Measurements from ENCODE around the gene STIM1.

The STIM1 gene

DNA sequence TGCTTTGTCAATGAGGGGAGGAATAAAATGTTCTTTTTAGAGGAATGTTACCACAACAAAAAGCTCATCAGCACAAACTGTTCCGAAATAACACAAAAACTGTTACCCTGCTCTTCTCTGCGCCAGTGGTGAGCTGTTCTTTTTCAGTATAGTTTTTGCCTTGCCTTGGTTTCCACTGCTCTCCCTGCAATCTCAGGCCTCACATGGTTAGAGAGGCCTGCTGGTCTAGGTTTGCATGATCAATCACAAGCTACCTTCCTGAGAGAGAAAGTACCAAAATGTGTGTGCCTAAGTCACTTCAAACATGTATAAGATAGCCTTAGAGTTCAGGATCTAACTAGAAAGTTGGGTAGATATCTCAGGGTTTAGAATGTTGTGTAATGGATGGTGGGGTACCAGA, 114.6 kb downstream of the STIM1 start:
- H3K27ac Mint-ChIP-seq, result peak overlapping the region; percentile 99 to 100
- ATAC-seq, result peak; percentile 79
- H3K9me3 Mint-ChIP-seq, result no peaks in the 10 kb centered on the region
- H3K27me3 Mint-ChIP-seq, result no peaks in the 10 kb centered on the region
- H3K4me1 Mint-ChIP-seq, result peaks cover 88% of the 10 kb centered on the region
- peak overlapping the region; percentile 63 to 74 for H3K4me3 Mint-ChIP-seq
- DNase-seq, result peak; percentile 31 to 66

DNA sequence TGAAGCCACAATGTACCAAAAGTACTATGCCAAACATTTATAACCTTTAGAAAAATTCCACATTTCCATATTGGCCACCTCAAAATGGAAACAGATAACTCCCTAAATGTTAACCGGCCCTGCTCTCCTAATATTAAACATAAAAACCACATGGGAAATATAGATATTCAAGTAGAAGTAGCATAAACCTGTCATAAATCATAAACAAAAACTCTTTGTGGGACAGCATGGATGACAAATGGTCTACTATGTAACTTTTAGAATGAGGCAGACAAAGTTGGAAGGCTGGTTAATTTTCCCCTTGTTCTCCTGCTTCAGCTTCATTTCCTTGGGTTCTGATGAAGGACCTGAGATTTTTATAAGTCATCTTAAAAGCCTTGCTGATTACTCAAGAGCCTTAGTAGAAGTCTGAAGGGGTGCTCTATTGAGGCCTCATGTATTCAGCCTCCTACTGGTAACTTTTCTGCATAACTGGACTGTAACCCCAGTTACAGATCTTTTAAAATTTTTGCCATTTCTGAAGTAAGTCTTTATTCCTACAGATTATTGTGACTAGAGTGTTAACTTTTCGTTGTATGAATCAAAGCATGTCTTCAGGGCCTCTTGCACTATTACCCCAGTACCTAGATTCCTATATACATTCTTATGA, 116.4 kb downstream of the STIM1 start:
- no peaks in the 10 kb centered on the region for H3K27me3 Mint-ChIP-seq
- H3K9me3 Mint-ChIP-seq, result no peaks in the 10 kb centered on the region
- H3K27ac Mint-ChIP-seq, result peak overlapping the region in 1 of 2 donors; percentile 78
- no peak overlapping the region for H3K4me3 Mint-ChIP-seq
- ATAC-seq (no peak), DNase-seq (no peak)
- H3K4me1 Mint-ChIP-seq, result peaks cover 83% of the 10 kb centered on the region

DNA sequence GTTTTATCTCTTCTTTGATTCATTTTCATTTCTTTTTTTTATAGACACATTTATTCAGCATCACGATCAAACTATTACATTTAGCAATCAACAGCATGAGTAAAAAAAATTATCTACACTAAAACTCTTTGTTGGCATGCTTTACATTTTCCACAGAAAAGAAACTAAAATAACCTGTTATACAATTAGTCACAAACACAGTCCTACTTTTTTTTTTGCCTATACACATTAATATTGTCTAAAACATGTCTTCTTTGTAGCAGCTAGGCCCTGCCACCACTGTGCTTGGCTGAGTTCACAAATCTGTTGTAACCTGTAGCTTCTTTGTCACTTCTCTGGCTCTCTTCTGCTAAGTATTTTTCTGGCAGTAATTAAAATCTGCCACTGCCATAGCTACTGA, 117.0 kb downstream of the STIM1 start:
- Mint-ChIP-seq H3K27ac (no peak overlapping the region), H3K9me3 (no peaks in the 10 kb centered on the region), H3K4me3 (no peak overlapping the region), H3K4me1 (peaks cover 78% of the 10 kb centered on the region), H3K27me3 (no peaks in the 10 kb centered on the region)
- DNase-seq (no peak), ATAC-seq (no peak)

DNA sequence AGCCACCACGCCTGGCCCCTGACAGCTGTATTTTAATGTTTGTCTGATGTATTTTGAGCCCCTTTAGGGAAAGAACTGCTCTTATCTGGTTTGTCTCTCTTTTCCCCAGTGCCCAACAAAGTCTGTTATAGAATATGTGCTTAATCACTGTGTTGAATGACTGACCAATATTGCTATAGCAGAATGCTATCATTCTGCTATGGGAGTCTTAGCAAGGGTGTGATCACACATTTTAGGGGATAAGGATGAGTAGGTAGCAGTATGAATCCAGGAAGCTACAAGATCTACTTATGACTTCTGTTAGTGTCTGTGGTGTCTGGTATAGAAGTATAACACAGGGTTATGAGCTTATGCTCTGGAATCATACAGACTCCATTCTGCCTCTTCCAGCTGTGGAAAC, 121.6 kb downstream of the STIM1 start:
- DNase-seq (no peak), ATAC-seq (peak; percentile 35)
- H3K4me3 Mint-ChIP-seq, result no peak overlapping the region
- H3K27ac Mint-ChIP-seq, result peak overlapping the region in 1 of 2 donors; percentile 6
- H3K9me3 Mint-ChIP-seq, result no peaks in the 10 kb centered on the region
- H3K27me3 Mint-ChIP-seq, result no peaks in the 10 kb centered on the region
- H3K4me1 Mint-ChIP-seq, result peaks cover 67% of the 10 kb centered on the region

DNA sequence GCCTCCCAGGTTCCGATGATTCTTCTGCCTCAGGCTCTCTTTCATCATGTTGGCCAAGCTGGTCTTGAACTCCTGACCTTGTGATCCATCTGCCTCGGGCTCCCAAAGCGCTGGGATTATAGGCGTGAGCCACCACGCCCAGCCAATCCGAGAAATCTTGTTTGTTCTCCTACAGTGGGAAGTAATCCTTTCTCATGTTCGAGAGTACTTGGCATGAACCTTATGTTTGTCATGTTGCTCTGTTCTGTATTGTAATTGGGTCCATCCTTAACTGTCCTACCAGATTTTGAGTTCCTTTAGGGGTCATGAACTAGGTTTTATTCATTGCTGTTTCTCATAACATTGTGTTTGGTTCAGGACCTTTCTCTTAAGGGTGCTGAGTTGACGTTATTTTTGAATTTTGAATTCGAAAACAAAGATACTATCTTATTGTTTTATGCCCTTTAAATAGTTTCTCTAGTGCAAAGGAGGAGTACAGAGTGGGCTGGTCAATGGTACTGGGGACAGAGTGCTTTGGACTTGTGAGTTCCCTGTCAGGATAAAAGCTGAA, 125.7 kb downstream of the STIM1 start:
- H3K4me3 Mint-ChIP-seq, result no peak overlapping the region
- ATAC-seq (no peak), DNase-seq (no peak)
- no peaks in the 10 kb centered on the region for H3K9me3 Mint-ChIP-seq
- no peak overlapping the region for H3K27ac Mint-ChIP-seq
- H3K27me3 Mint-ChIP-seq, result no peaks in the 10 kb centered on the region
- peaks cover 77% of the 10 kb centered on the region for H3K4me1 Mint-ChIP-seq

DNA sequence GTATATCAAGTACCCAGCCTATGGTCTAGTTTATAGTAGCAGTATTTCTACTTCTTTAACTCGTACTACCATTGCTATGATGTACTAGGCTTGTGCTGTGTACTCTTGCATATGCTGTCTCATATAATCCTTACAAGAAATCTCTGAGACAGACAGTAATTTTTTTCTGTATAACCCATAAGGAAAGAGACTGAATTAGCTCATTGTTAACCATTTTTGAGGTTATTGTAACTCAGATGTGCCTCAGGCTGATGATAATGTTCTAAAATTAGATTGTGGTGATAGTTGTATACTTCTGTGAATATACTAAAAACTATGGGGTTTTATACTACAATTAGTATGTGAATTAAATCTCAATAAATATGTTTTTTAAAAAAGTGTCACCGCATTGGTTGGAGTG, 127.0 kb downstream of the STIM1 start:
- Mint-ChIP-seq H3K9me3 (no peaks in the 10 kb centered on the region), H3K4me3 (no peak overlapping the region), H3K4me1 (peaks cover 82% of the 10 kb centered on the region), H3K27me3 (no peaks in the 10 kb centered on the region), H3K27ac (no peak overlapping the region)
- ATAC-seq (peak; percentile 40), DNase-seq (no peak)

DNA sequence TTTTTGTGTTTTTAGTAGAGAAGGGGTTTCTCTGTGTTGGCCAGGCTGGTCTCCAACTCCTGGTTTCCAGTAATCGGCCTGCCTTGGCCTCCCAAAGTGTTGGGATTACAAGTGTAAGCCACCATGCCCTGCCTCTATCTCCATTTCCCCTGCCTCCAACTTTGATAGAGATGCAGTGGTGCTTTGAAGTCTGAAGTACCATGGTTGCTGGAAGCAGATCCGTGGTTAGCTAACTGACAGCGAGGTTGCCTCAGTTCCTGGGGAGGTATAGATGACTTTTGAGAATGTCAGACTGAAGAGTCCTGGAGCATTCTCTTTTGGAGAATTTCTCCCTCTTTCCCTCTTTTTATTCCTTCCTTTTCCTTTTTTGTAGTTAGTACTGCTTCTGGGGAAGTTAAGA, 127.6 kb downstream of the STIM1 start:
- ATAC-seq, result no peak
- Mint-ChIP-seq H3K27me3 (no peaks in the 10 kb centered on the region), H3K4me3 (no peak overlapping the region), H3K4me1 (peaks cover 89% of the 10 kb centered on the region), H3K9me3 (no peaks in the 10 kb centered on the region), H3K27ac (no peak overlapping the region)
- DNase-seq, result no peak

DNA sequence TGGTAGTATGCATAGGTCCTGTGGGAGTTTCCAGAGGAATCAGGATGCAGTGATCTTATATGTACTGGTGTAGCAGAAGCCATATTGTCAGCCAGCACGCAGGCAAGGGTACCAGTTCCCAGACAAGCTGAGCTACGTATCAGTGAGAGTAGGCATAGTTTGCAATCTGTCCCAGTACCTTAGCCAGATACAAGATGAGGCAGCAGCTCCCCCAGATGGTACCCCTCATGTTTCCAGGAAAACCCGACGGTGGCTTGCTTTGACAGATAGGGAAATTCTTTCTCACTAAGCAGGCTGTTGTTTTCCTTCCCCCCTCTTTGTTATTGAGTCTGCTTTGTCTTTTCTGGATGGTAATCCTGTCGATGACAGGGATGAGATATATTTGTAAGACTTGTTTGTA, 129.4 kb downstream of the STIM1 start:
- H3K27me3 Mint-ChIP-seq, result no peaks in the 10 kb centered on the region
- H3K9me3 Mint-ChIP-seq, result no peaks in the 10 kb centered on the region
- H3K4me3 Mint-ChIP-seq, result peak overlapping the region; percentile 0 to 2
- peaks cover 91% of the 10 kb centered on the region for H3K4me1 Mint-ChIP-seq
- peak; percentile 90 for ATAC-seq
- DNase-seq, result peak; percentile 33 to 61
- peak overlapping the region; percentile 30 to 88 for H3K27ac Mint-ChIP-seq

DNA sequence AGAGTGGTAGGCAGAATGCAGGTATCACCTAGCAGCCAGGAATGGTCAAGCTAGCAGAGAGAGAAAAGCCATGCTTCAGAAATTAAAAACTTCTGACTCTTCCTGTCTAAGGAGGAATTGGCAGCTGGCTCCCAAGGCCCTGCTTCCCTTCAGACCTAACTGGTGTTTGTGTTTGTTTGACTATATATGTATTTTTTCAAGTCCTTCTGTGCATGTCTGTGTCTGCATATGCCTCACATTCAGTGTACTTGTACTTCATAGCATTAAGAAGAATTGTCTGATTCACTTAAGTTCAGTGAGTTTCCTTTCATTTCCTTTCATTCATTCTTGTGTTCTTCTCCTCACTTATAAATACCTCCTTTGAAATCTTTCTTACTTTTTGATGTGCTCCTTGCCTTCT, 130.2 kb downstream of the STIM1 start:
- H3K27ac Mint-ChIP-seq, result peak overlapping the region; percentile 4 to 30
- H3K4me1 Mint-ChIP-seq, result peaks cover 92% of the 10 kb centered on the region

DNA sequence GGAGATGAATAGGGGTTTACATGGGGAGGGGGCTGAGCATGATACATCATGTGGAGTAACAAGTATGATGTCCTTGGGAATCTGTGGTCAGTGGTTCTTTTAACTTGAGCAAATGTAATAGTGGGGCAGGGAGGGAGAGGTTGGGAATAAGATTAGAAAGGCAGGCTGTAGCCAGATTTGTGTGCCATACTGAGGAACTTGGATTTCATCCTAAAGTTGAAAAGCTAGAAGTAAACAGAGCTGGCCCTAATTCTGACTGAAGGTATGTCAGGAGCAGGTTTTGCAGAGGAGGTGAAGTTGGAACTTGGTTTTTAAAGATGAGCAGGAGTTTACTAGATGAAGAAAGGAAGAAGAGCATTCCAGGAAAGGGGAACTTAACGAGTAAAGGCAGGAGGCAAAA, 130.8 kb downstream of the STIM1 start:
- Mint-ChIP-seq H3K4me1 (peaks cover 93% of the 10 kb centered on the region), H3K27me3 (no peaks in the 10 kb centered on the region), H3K27ac (no peak overlapping the region), H3K4me3 (no peak overlapping the region), H3K9me3 (no peaks in the 10 kb centered on the region)
- ATAC-seq (no peak), DNase-seq (no peak)

More for the DNA sequence above, 130.2 kb downstream of the STIM1 start:
- DNase-seq (no peak), ATAC-seq (no peak)
- Mint-ChIP-seq H3K9me3 (no peaks in the 10 kb centered on the region), H3K4me3 (no peak overlapping the region), H3K27me3 (no peaks in the 10 kb centered on the region)

DNA sequence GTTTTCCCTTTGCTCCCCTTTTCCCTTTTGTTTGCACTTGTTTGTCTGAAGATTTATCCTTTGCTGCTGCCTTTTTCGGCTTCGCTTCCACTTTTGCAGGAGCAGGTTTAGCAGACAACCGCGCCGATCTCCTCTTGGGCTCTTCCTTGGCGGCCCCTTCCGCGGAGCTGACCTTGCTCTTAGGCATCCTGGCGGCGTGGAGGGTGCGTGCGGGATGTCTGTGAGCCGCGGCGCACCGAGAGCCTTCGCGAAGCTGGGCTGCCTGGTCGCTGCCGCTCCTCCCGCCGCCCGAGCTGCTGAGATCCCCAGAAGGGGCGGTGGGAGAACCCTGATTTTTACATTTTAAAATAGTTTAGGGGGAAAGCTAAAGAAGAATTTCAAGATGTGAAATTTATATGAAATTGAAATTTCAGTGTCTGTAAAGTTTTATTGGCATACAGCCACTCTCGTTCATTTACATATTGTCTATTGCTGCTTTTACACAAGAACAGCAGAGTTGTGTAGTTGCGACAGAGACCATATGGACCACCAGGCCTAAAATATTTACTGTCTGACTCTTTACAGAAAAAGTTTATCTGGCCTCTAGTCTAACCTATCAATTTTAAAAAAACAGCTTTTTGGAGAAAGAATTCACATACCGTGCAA, 133.9 kb downstream of the STIM1 start:
- Mint-ChIP-seq H3K27ac (peak overlapping the region in 1 of 2 donors; percentile 64), H3K9me3 (peaks cover 7 to 14% of the 10 kb centered on the region in 2 donors), H3K4me1 (peaks cover 75% of the 10 kb centered on the region), H3K27me3 (no peaks in the 10 kb centered on the region), H3K4me3 (peak overlapping the region; percentile 36 to 41)
- DNase-seq (no peak), ATAC-seq (peak; percentile 1)

DNA sequence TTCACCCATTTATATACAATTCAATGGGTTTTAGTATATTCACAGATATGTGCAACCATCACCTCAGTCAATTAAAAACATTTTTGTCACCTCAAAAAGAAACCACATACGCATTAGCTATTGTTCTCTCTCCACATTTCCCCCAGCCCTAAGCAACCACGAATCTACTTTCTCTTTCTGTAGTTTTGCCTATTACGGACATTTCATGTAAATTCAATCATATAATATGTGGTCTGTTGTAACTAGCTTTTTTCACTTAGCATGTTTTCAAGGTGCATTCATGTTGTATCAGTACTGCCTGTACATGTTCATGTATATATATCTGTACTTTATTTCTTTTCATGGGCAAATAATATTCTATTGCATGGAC, 134.4 kb downstream of the STIM1 start:
- peak overlapping the region in 1 of 2 donors; percentile 64 for H3K27ac Mint-ChIP-seq
- H3K4me1 Mint-ChIP-seq, result peaks cover 75% of the 10 kb centered on the region
- H3K4me3 Mint-ChIP-seq, result peak overlapping the region; percentile 14 to 41
- H3K27me3 Mint-ChIP-seq, result no peaks in the 10 kb centered on the region
- ATAC-seq (peak; percentile 87), DNase-seq (peak; percentile 21 to 35)
- peaks cover 12 to 19% of the 10 kb centered on the region in 2 donors for H3K9me3 Mint-ChIP-seq

DNA sequence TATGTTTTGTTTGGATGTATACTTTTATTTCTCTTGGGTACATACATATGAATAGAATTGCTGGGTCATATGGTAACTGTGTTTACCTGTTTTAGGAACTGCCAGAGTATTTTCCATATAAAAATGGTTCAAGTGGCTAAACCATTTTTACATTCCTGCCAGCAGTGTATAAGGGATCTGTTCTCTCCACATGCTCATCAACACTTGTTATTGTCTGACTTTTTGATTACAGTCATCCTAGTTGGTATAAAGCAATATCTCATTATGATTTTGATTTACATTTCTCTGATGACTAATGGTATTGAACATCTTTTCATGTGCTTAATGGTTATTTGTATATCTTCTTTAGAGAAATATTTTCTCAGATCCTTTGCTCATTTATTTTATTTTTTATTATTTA, 134.9 kb downstream of the STIM1 start:
- Mint-ChIP-seq H3K4me3 (peak overlapping the region; percentile 14 to 41), H3K4me1 (peaks cover 75% of the 10 kb centered on the region), H3K27ac (peak overlapping the region in 1 of 2 donors; percentile 64), H3K9me3 (peaks cover 17 to 24% of the 10 kb centered on the region in 2 donors), H3K27me3 (no peaks in the 10 kb centered on the region)
- DNase-seq (no peak), ATAC-seq (no peak)

DNA sequence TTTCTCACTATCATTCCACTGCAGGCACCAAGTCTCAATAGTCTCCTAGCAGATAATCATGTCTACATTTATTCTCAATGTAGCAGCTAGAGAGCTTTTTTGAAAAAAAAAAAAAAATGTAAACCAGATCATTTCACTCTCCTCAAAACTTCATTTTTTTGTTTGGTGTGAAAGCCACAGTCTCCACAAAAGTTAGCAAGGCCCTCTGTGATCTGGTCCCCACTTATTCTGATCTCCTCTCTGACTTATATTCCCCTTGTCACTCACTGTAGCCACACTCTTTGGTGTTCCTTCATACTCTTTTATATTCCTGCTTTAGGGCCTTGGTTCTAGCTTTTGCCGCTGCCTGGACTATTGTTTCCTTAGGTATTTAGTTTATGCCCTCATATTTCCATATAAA, 137.5 kb downstream of the STIM1 start:
- Mint-ChIP-seq H3K4me1 (peaks cover 66% of the 10 kb centered on the region), H3K9me3 (peaks cover 17 to 24% of the 10 kb centered on the region in 2 donors), H3K4me3 (no peak overlapping the region), H3K27me3 (no peaks in the 10 kb centered on the region), H3K27ac (no peak overlapping the region)
- ATAC-seq, result no peak
- no peak for DNase-seq

DNA sequence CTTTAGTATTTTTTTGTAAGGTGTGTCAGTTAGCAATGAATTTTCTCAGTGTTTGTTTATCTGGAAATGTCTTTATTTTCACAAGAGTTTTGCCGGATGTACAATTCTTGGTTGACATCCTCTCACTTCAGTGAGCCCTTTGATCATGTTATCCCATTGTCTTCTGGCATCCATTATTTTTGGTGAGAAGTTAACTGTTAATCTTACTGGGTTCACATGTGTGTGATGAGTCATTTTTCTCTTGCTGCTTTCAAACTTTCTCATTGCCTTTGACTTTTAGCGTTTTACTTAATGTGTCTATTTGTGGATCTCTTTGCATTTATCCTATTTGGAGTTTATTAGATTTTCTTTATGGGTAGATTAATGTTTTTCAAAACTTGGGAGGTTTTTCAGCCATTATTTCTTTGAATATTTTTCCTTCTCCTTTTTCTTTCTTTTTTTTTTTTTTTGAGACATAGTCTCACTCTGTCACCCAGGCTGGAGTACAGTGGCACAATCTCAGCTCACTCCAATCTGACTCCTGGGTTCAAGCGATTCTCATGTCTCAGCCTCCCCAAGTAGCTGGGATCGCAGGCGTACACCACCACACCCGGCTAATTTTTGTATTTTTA, 138.7 kb downstream of the STIM1 start:
- ATAC-seq (no peak), DNase-seq (no peak)
- no peak overlapping the region for H3K4me3 Mint-ChIP-seq
- H3K27me3 Mint-ChIP-seq, result no peaks in the 10 kb centered on the region
- H3K27ac Mint-ChIP-seq, result no peak overlapping the region
- peaks cover 17 to 34% of the 10 kb centered on the region in 2 donors for H3K9me3 Mint-ChIP-seq
- peaks cover 54% of the 10 kb centered on the region for H3K4me1 Mint-ChIP-seq

DNA sequence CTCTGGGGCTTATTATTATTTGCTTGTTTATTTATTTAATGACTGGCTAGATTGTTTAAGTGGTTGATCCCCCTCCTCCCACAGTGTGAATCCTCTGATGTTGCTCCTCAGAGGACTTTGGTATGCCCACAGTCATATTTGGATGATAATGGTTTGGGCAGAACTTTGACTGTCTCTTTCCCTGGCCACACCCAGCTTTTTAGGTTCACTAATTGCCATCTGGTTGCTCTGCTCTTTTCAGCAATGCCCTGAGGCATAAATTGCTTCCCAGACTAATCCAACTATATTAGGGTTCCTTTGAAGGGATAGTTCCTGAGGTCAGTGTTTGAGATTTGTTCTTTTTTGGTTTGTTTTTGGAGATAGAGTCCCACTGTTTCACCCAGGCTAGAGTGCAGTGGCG, 139.8 kb downstream of the STIM1 start:
- ATAC-seq (no peak), DNase-seq (no peak)
- Mint-ChIP-seq H3K4me3 (no peak overlapping the region), H3K27ac (no peak overlapping the region), H3K27me3 (no peaks in the 10 kb centered on the region), H3K4me1 (peaks cover 44% of the 10 kb centered on the region), H3K9me3 (peaks cover 17 to 39% of the 10 kb centered on the region in 2 donors)
